ENCODE results near the gene AGER. TPM values are rescaled to one million over a fixed set of nuclear protein-coding genes. Genes with fewer than 3 reads are reported as not detected.

AGER gene
- total and polyA plus RNA-seq, 9 of the 15 experiments (the other 6 are each of a cell fraction or from before 2014, with no cell fraction given) = 1.2 to 11.5 (median 4.1) TPM

- TF ChIP-seq CUX1 (CRISPR knock-in tag; IDR thresholded peaks at IDR 0.05) (no peak), MNT (conservative IDR thresholded peaks at IDR 0.05) (0 out of 4 replicates have a peak, but pooled peaks of 1 of the 2 experiments have one; percentile 32), ZNF592 (IDR thresholded peaks at IDR 0.05) (no peak), FOXJ2 (tag; IDR thresholded peaks at IDR 0.05) (no peak), DPF2 (IDR thresholded peaks at IDR 0.05) (peak; percentile 69), ETV6 (IDR thresholded peaks at IDR 0.05; ENCODE audit: borderline replicate concordance in 1 of 2, low read depth in 2 of 2, low read length in 1 of 2) (no peak), ETV6 (CRISPR knock-in tag; IDR thresholded peaks at IDR 0.05; ENCODE audit: borderline replicate concordance) (no peak), RBM25 (IDR thresholded peaks at IDR 0.05; ENCODE audit: low read depth, low read length, severe bottlenecking) (no peak), ZNF274 (IDR thresholded peaks at IDR 0.05; ENCODE audit: borderline replicate concordance, low read depth, low read length) (no peak), SIN3B (IDR thresholded peaks at IDR 0.05; ENCODE audit: low read depth) (peak; percentile 20; the same call in 1 of the 2 replicates), SMARCC2 (IDR thresholded peaks at IDR 0.05; ENCODE audit: low read depth) (no peak; the same call in 1 of the 2 replicates), GATAD2A (IDR thresholded peaks at IDR 0.05) (no peak), HDGF (IDR thresholded peaks at IDR 0.05) (peak; percentile 93; the same call in 1 of the 2 replicates), SMC3 (conservative IDR thresholded peaks at IDR 0.05; ENCODE audit: insufficient read depth, low read depth, low read length) (no peak), NFIX (CRISPR knock-in tag; IDR thresholded peaks at IDR 0.05; ENCODE audit: low read depth) (no peak)
Measured at GRCh38 chr6:32175711-32176475, 8.2 kb downstream of the AGER start, which contains the start of gene AGPAT1 (continued).
